ENCODE data around the gene SCFD2.

DNA sequence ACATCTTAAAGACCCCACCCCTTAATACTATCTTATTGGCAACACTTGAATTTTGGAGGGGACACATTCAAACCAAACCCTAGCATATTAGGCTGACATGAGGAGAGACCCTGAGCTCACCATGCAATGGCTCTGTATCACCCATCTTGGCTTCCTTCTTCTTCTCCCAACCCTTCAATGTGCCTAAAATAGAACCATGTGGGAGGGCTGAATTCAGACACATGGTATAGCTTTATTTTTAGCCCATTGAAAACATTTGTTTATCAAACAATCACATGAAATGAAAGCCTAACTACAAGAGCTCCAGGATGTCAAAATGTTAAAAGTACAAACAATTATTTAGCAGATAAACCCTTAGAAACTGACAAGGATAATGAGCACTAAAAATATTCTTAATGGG lies 422.2 kb downstream of the SCFD2 start:
- TF ChIP-seq POLR2AphosphoS5 (IDR thresholded peaks at IDR 0.05), result no peak
- TF ChIP-seq POLR2A (IDR thresholded peaks at IDR 0.05), result no peak
- TF ChIP-seq, protein P1, sequence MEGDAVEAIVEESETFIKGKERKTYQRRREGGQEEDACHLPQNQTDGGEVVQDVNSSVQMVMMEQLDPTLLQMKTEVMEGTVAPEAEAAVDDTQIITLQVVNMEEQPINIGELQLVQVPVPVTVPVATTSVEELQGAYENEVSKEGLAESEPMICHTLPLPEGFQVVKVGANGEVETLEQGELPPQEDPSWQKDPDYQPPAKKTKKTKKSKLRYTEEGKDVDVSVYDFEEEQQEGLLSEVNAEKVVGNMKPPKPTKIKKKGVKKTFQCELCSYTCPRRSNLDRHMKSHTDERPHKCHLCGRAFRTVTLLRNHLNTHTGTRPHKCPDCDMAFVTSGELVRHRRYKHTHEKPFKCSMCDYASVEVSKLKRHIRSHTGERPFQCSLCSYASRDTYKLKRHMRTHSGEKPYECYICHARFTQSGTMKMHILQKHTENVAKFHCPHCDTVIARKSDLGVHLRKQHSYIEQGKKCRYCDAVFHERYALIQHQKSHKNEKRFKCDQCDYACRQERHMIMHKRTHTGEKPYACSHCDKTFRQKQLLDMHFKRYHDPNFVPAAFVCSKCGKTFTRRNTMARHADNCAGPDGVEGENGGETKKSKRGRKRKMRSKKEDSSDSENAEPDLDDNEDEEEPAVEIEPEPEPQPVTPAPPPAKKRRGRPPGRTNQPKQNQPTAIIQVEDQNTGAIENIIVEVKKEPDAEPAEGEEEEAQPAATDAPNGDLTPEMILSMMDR (IDR thresholded peaks at IDR 0.05), result no peak

Data from sigmoid colon (tissue), 4 donors.